Measurements from ENCODE around the gene ARHGAP26. TPM values are rescaled to one million over a fixed set of nuclear protein-coding genes. Genes with fewer than 3 reads are reported as not detected.

ARHGAP26 gene
- polyA plus RNA-seq, 3 donors = 26.5 to 56.8 (median 28.7) TPM

DNA sequence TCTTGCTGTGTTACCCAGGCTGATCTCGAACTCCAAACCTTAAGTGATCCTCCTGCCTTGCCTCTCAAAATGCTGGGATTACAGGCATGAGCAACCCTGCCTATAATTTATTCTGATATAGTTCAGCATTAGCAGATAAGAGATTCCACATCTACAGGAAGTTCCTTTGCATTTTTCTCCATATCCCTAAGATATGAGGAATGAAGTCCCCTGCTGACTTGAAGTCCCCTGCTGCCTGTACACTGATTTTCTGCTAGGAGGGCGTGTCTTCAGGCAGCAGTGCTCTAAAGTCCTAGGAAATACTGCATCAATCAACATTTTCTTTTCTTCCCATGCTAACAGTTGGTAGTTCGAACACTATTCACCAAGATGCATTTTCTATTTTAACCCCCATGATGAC, 105.8 kb downstream of the ARHGAP26 start:
- H3K4me1 Mint-ChIP-seq = peaks cover 44% of the 10 kb centered on the region
- intact Hi-C loops (cut with micrococcal nuclease) = loop anchor here in 1 of 2 donors (5.0 kb wide), 1 partner anchor 159 kb away; no protein-coding TSS in a partner anchor
- Histone ChIP-seq H3K27me3 (ENCODE audit: control insufficient read depth in 2 of 2, insufficient read depth in 2 of 2, low read length in 2 of 2) (no peaks in the 10 kb centered on the region), H3K79me2 (ENCODE audit: insufficient read depth, low read length) (peaks cover 57% of the 10 kb centered on the region), H3K36me3 (replicated peaks in 1 of 2; ENCODE audit: control insufficient read depth in 1 of 2, insufficient read depth in 2 of 2, low read length in 2 of 2) (peaks cover 30 to 82% of the 10 kb centered on the region in 2 donors), H3K4me2 (replicated peaks; ENCODE audit: extremely low read depth, low read length, poor library complexity, severe bottlenecking) (no peak overlapping the region), H4K20me1 (ENCODE audit: insufficient read depth, low read length) (peaks cover 100% of the 10 kb centered on the region), H3K4me3 (replicated peaks in 1 of 3; ENCODE audit: low read depth in 2 of 3, low read length in 3 of 3) (no peak overlapping the region), H3K9ac (ENCODE audit: insufficient read depth, low read length, poor library complexity, severe bottlenecking) (no peak overlapping the region), H3K27ac (ENCODE audit: low read depth in 1 of 2, low read length in 2 of 2) (no peak overlapping the region), H3K4me1 (ENCODE audit: control insufficient read depth in 1 of 2, insufficient read depth in 2 of 2, low read length in 2 of 2) (peaks cover 7 to 17% of the 10 kb centered on the region in 2 donors), H3K9me3 (replicated peaks in 1 of 2; ENCODE audit: control insufficient read depth in 1 of 2, insufficient read depth in 1 of 2, low read length in 2 of 2) (no peaks in the 10 kb centered on the region), H2AFZ (ENCODE audit: insufficient read depth, low read depth, low read length, poor library complexity, severe bottlenecking) (no peak overlapping the region)
- DNase-seq = no peak
- WGBS (ENCODE audit: insufficient coverage) = 100% methylated on average over 1 of the region's 3 CpGs
- H3K4me3 Mint-ChIP-seq = no peak overlapping the region
- TF ChIP-seq CTCF (IDR thresholded peaks at IDR 0.05) = no peak
- H3K27me3 Mint-ChIP-seq (ENCODE audit: low read depth in 3 of 3) = peaks cover 0 to under 1% (median 0%) of the 10 kb centered on the region in 3 donors
- H3K36me3 Mint-ChIP-seq = peaks cover 69 to 75% of the 10 kb centered on the region in 2 donors
- peaks cover 0 to 3% (median 0%) of the 10 kb centered on the region in 7 donors for H3K9me3 Mint-ChIP-seq
- H3K27ac Mint-ChIP-seq = no peak overlapping the region

- Histone ChIP-seq H3K27ac (ENCODE audit: low read depth in 1 of 2, low read length in 2 of 2) (no peak overlapping the region), H4K20me1 (ENCODE audit: insufficient read depth, low read length) (peaks cover 100% of the 10 kb centered on the region), H3K79me2 (ENCODE audit: insufficient read depth, low read length) (peaks cover 48% of the 10 kb centered on the region), H3K4me1 (ENCODE audit: control insufficient read depth in 1 of 2, insufficient read depth in 2 of 2, low read length in 2 of 2) (peaks cover 15 to 26% of the 10 kb centered on the region in 2 donors), H3K9me3 (replicated peaks in 1 of 2; ENCODE audit: control insufficient read depth in 1 of 2, insufficient read depth in 1 of 2, low read length in 2 of 2) (no peaks in the 10 kb centered on the region), H3K4me3 (replicated peaks in 1 of 3; ENCODE audit: low read depth in 2 of 3, low read length in 3 of 3) (no peak overlapping the region), H3K9ac (ENCODE audit: insufficient read depth, low read length, poor library complexity, severe bottlenecking) (no peak overlapping the region), H3K27me3 (ENCODE audit: control insufficient read depth in 2 of 2, insufficient read depth in 2 of 2, low read length in 2 of 2) (no peaks in the 10 kb centered on the region), H2AFZ (ENCODE audit: insufficient read depth, low read depth, low read length, poor library complexity, severe bottlenecking) (no peak overlapping the region), H3K4me2 (replicated peaks; ENCODE audit: extremely low read depth, low read length, poor library complexity, severe bottlenecking) (no peak overlapping the region), H3K36me3 (replicated peaks in 1 of 2; ENCODE audit: control insufficient read depth in 1 of 2, insufficient read depth in 2 of 2, low read length in 2 of 2) (peaks cover 31 to 78% of the 10 kb centered on the region in 2 donors)
- no peak for TF ChIP-seq CTCF (IDR thresholded peaks at IDR 0.05)
- peaks cover 0 to 3% (median 0%) of the 10 kb centered on the region in 7 donors for H3K9me3 Mint-ChIP-seq
- no peaks in the 10 kb centered on the region for H3K27me3 Mint-ChIP-seq (ENCODE audit: low read depth in 3 of 3)
- H3K36me3 Mint-ChIP-seq = peaks cover 68 to 71% of the 10 kb centered on the region in 2 donors
- H3K27ac Mint-ChIP-seq = no peak overlapping the region
- no peak for DNase-seq
- WGBS (ENCODE audit: insufficient coverage) = no CpG with 5 or more reads among the region's 2 CpGs
- H3K4me3 Mint-ChIP-seq = no peak overlapping the region
- H3K4me1 Mint-ChIP-seq = peaks cover 47% of the 10 kb centered on the region
- intact Hi-C loops (cut with micrococcal nuclease) = loop anchor here in 1 of 2 donors (5.0 kb wide), 1 partner anchor 160 kb away; no protein-coding TSS in a partner anchor
These were observed 106.6 kb downstream of the ARHGAP26 start for GRCh38 chr5:142876817-142877216.
